ENCODE data around the gene PRPF39.

Gene PRPF39

GRCh38 chr14:45083617-45083975, 320 bp upstream of the PRPF39 start:
- no peak for DNase-seq

GRCh38 chr14:45084946-45085346, 1.0 kb downstream of the PRPF39 start:
- DNase-seq: no peak

- DNase-seq: no peak
Observed at GRCh38 chr14:45089813-45090212, 5.9 kb downstream of the PRPF39 start.

GRCh38 chr14:45091710-45092109, 7.8 kb downstream of the PRPF39 start:
- DNase-seq: no peak

GRCh38 chr14:45094275-45094674, 10.4 kb downstream of the PRPF39 start:
- no peak for DNase-seq

- DNase-seq: no peak
Observed at GRCh38 chr14:45095143-45095542, 11.2 kb downstream of the PRPF39 start.

GRCh38 chr14:45096218-45096617, 12.3 kb downstream of the PRPF39 start:
- DNase-seq: no peak

GRCh38 chr14:45103806-45104205, 19.9 kb downstream of the PRPF39 start:
- no peak for DNase-seq

GRCh38 chr14:45104561-45104960, 20.6 kb downstream of the PRPF39 start:
- no peak for DNase-seq

- DNase-seq: peak; percentile 12
Observed at GRCh38 chr14:45112896-45113781, 29.2 kb downstream of the PRPF39 start.

- DNase-seq: no peak
Observed at GRCh38 chr14:45114327-45114726, 30.4 kb downstream of the PRPF39 start.

- DNase-seq: no peak
Observed at GRCh38 chr14:45118594-45118993, 34.7 kb downstream of the PRPF39 start.

GRCh38 chr14:45120096-45120495, 36.2 kb downstream of the PRPF39 start:
- no peak for DNase-seq

- DNase-seq: no peak
Observed at GRCh38 chr14:45123271-45123670, 39.4 kb downstream of the PRPF39 start.

GRCh38 chr14:45125754-45126153, 41.8 kb downstream of the PRPF39 start:
- no peak for DNase-seq

- no peak for DNase-seq
Observed at GRCh38 chr14:45128963-45129629, 45.2 kb downstream of the PRPF39 start.

GRCh38 chr14:45133683-45134050, 49.8 kb downstream of the PRPF39 start:
- DNase-seq: no peak

GRCh38 chr14:45134051-45134958, 50.4 kb downstream of the PRPF39 start, which contains the start of gene FKBP3:
Gene FKBP3 (minus strand): TSS chr14:45134481. CDS start chr14:45134456, 25 bp downstream.
- peak; percentile 84 for DNase-seq

- no peak for DNase-seq
Observed at GRCh38 chr14:45135156-45135555, 51.2 kb downstream of the PRPF39 start.

GRCh38 chr14:45135659-45136395, 51.9 kb downstream of the PRPF39 start, which contains the start of gene FANCM:
Gene FANCM (plus strand): TSS chr14:45135930. CDS start chr14:45136032, 102 bp downstream.
- DNase-seq: peak; percentile 92

GRCh38 chr14:45136399-45136798, 52.5 kb downstream of the PRPF39 start:
- no peak for DNase-seq

- no peak for DNase-seq
Observed at GRCh38 chr14:45140661-45141187, 56.8 kb downstream of the PRPF39 start.
